HCT116 (cell line): Measurements from ENCODE around the gene SLC35F2.

ENCODE experiments used
- CBX3 ChIP-seq: IDR thresholded peaks from 2 replicates; pipeline ENCODE4 v1.6.1; 2012; ENCODE audit warnings: low read depth
- CEBPB ChIP-seq: IDR thresholded peaks from 2 replicates; pipeline ENCODE4 v1.6.1; 2012; ENCODE audit warnings: low read depth
- CTCF ChIP-seq, 3 experiments: fragments of 200-600 bp in 1 of 3; sonication (generic) in 1 of 3; IDR thresholded peaks in 2 of 3; conservative IDR thresholded peaks in 1 of 3; 2 replicates each; pipeline ENCODE4 v1.5.1; 2012 to 2017; ENCODE audit warnings: low read depth in 2 of 3, low read length in 2 of 3, antibody characterized with exemption in 1 of 3, borderline replicate concordance in 1 of 3, control low read depth in 1 of 3, mild to moderate bottlenecking in 1 of 3, mixed read lengths in 1 of 3, mixed run types in 1 of 3, moderate library complexity in 1 of 3; ENCODE audit not compliant: insufficient read depth in 1 of 3
- EZH2 ChIP-seq: fragments of 200-600 bp; sonication (generic); IDR thresholded peaks from 2 replicates; pipeline ENCODE4 v1.6.1; 2017; ENCODE audit warnings: antibody characterized with exemption, mixed run types
- EZH2phosphoT487 ChIP-seq: fragments of 200-600 bp; IDR thresholded peaks from 2 replicates; pipeline ENCODE4 v1.6.1; 2018; ENCODE audit warnings: antibody characterized with exemption, borderline replicate concordance
- MAX ChIP-seq: IDR thresholded peaks from 2 replicates; pipeline ENCODE4 v1.6.1; 2012
- POLR2A ChIP-seq: IDR thresholded peaks from 2 replicates; pipeline ENCODE4 v1.7.0; 2011; ENCODE audit warnings: borderline replicate concordance; ENCODE audit not compliant: insufficient read depth, insufficient read length; ENCODE audit errors: extremely low read depth
- RAD21 ChIP-seq: IDR thresholded peaks from 2 replicates; pipeline ENCODE4 v1.6.1; 2012; ENCODE audit warnings: low read depth, mild to moderate bottlenecking
- REST ChIP-seq: IDR thresholded peaks from 2 replicates; pipeline ENCODE4 v1.6.1; 2012; ENCODE audit warnings: low read depth
- ZBTB33 ChIP-seq: IDR thresholded peaks from 2 replicates; pipeline ENCODE4 v1.6.1; 2011; ENCODE audit warnings: mild to moderate bottlenecking, low read length, moderate library complexity; ENCODE audit not compliant: insufficient replicate concordance; ENCODE audit errors: extremely low read depth
- ZFX ChIP-seq: fragments of 450-650 bp; IDR thresholded peaks from 2 replicates; pipeline ENCODE4 v1.6.1; 2017

GRCh38 chr11:107804211-107804610 is 54.4 kb downstream of the SLC35F2 start:
- no peak for TF ChIP-seq POLR2A
- TF ChIP-seq RAD21, result no peak
- TF ChIP-seq EZH2phosphoT487, result no peak
- TF ChIP-seq CTCF (IDR thresholded peaks at IDR 0.05 in 2 of 3, conservative IDR thresholded peaks at IDR 0.05 in 1 of 3; ENCODE audit: borderline replicate concordance in 1 of 3, insufficient read depth in 1 of 3, low read depth in 2 of 3, low read length in 2 of 3), result no peak
- TF ChIP-seq MAX, result no peak
- no peak for TF ChIP-seq CEBPB
- no peak for TF ChIP-seq REST
- TF ChIP-seq ZBTB33, result no peak
- no peak for TF ChIP-seq EZH2
- no peak for TF ChIP-seq ZFX
- no peak for TF ChIP-seq CBX3
